Measurements from ENCODE around the gene F2RL1.
"Not testable (repeated sequence)": the region's sequence is repeated elsewhere in the genome, so short reads cannot be mapped to it uniquely, and the experiment has no call there.

Gene F2RL1

DNA sequence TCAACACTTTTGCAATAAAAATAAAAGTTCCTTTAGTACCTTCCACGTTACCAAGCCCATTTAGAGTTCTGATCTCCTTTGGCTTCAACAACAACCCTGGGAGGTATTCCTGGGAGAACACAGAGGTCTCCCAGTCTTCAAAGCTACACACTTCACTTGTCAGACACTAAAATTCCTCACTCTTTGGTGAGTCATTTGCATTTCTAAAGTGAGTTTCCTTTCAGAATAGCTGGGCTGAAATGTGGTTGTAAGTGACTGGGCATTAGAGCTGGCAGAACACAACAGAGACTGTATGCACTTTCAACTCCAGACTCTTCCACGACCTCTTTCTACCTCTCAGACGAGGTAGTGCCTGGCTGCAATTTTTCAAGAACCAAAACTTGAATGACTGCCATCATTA, 11.5 kb upstream of the F2RL1 start:
- no peak for DNase-seq

DNA sequence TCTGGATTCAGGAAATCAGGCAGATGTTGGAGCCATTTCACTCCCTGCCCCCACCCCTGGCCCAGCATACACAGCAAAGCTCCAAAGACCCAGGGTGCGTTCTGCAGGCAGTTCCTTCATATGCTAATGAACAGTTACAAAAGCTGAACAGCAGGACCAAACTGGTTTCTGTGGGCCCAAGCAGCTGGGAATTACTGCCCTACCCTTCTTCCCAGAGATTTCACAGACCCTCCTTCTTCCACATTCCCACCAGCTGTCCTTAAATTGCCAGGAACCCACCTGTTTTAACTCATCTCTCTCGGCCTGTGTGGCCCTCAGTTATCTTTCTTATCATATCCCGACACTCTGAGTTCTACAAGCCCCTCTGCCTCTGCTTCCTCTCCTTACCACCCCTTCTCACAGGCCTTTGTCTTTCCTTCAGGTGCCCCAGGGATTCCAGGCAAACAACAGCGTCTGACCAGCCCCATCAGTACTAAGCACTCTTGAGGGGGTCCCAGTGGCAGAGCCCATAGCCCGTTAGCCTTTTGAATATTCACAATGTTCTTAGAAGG, 10.6 kb upstream of the F2RL1 start:
- DNase-seq = no peak

DNA sequence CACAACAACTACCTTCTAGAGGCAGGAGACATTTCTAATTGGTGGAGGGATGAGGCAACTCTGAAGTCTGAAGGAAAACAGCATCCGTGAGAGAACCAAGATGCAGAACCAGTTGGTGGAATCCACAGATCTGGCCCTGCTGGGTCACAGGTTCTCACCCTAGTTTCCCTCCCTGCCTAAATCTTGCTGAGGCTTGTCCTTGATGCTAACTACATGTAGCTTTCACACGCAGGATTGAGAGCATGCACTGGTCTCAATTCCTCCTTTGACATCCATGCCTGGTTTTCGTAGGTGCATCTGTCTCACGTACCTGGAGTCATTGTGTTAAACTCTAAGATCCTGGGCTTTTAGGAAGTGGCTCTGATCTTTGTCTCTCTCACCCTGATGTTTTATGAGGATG, 9.7 kb upstream of the F2RL1 start:
- DNase-seq = no peak

DNA sequence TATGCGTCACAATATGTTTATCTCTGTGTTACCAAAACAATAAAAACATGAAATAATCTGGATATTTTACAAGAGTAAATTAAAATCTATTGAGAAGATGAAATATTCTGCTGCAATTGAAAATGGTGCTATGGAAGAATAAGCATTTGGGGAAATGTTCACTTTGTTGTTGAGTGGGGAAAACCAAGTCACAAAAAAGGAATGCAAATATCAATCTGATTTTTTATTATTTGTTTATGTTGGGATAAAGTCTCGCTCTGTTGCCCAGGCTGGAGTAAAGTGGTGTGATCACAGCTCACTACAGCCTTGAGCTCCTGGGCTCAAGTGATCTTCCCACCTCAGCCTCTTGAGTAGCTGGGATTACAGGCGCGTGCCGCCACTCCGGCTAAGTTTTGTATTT, 8.6 kb upstream of the F2RL1 start:
- no peak for DNase-seq

DNA sequence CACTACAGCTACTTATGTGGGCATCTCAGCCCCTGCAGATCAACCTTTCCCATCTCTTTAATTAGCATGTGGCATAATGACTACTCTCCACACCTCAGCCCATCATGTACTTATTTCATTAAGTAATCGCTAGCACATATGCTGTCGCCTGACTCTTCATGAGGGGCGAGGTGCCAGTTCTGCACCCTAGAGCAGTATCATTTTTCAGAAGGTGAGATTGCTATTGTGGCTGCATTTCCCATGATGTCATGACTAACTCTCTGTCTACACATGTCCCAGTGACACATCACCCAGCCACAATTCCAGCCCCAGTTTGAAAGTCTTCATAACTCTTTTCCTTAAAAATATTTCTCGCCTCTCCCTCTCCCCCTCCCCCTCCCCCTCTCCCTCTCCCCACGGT, 7.6 kb upstream of the F2RL1 start:
- DNase-seq = no peak

DNA sequence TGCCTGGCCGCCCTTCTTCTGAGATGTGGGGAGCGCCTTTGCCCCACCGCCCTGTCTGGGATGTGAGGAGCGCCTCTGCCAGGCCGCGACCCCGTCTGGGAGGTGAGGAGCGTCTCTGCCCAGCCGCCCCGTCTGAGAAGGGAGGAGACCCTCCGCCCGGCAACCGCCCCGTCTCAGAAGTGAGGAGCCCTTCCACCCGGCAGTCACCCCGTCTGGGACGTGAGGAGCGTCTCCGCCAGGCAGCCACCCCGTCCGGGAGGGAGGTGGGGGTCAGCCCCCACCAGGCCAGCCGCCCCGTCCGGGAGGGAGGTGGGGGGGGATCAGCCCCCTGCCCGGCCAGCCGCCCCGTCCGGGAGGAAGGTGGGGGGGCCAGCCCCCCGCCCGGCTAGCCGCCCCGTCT, 6.6 kb upstream of the F2RL1 start:
- DNase-seq = not testable (repeated sequence)

DNA sequence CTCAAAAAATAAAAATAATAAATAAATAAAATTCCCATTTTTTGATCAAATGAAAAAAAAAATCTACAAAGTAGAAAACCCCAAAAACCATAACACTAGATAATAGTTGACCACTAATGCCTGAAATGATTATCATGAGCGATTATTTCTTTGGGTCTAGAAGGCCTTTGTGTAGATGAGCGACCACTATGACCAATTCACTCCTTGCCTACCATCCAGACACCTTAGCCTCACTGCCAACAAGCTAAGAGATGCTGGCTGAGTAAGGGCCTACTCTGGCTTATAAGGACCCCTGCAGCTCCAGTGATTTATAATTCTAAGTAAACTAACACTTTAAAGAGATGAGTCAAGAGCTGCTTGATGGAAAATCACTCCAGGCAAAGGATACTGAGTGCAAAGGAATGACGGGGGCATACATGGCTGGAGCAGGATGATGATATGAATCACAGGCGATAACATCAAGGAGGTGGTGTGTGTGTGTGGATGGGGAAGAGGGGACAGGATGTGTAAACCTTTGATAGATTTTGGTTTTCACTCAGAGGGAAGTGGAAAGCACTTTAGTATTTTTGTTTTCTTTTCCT, 4.8 kb upstream of the F2RL1 start:
- DNase-seq = no peak

DNA sequence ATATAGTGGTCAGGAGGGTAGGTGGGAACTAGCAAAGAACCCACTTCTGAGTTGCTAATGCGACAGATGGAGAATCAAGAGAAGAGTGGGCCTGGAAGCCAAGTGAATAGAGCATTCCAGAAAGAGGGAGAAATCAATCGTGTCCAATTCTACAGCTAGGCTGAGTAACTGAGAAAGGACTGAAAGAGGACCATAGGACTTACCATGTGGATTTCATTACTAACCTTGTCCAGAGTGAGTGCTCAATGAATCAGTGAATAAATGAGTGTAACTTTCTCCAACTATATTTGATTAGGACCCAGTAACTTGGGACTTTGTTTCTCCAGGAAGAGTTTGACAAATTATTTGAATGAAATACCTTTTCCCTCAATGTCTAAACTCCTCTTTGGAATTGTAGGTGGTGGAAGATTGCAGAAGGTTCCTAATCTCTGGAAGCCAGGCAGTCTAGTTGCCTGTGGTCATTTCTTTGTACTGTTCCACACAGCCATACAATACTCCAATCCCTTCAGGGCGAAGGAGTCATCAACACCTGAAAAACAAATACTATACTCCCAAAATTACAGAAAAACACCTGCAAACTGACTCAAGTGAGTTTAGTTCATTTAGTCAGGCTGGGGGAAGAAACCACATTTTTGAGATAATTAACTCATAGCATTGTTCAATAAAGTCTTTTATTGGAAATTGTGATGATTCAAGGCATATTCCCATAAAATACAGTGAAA, 2.6 kb upstream of the F2RL1 start:
- no peak for DNase-seq

DNA sequence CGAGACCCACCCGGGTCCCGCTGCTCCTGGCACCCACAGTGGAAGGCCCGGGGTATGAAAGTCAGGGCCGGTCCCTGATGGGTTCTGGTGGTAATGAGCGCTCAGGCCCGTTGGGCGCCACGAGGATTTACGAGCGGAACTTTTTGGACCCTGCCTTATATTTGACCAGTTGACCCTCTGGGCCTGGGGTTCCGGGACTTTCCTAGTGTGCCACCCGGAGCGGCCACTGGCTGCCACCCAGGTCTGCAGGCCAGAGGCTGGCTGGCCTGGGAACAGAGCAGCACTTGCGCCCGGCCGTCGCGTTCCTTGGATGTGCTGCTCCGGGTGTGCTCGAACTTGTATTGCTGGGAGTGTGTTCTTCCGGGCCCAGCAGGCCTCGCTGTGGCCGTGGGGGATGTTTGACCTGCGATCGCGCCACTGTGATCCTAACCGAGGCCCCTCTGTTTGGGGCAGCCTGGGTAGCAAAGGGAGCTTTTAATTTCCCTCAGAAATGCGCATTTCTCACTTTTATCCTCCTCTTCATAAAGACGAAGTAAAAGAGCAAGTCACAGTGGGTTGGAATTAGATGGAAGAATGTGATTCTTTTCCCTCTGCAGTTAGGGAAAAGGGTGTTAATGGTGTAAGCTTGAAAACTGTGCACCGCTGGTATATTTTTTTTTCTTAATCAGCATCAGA, 1.2 kb downstream of the F2RL1 start:
- no peak for DNase-seq

DNA sequence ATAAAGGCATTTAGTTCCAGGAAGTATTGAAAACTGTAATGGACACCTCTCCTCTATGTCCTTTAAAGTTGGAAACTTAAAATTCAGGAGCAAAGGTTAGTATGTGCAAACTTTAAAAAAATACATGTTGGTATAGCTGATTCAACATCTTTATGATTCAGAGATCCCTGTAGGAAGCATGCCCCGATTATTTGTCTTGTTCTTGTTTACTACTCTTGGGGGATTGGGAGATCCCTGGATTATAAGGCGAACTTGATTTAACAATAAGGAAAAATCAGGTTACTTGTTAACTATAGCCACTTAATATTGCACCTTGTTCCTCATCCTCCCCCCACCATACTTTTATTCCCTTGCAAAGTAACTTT, 1.7 kb downstream of the F2RL1 start:
- no peak for DNase-seq

DNA sequence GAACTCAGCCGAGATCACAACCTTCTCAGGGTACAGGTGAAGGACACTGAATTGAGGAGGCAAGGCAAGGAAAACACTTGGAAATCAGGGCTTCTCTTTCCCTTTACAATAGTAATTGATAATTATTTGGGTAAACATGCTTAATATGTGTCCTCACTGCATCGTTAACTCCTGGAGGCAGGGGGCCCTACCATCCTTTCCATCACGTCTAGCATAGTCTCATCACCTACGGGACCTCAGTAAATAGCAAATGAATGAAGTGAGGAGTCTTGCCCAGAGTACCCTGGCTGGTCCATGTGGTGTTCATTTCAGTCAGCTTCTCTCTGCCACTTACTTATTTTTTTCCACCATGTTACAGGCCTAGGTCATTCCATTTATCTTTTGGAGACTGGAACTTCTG, 2.3 kb downstream of the F2RL1 start:
- no peak for DNase-seq

DNA sequence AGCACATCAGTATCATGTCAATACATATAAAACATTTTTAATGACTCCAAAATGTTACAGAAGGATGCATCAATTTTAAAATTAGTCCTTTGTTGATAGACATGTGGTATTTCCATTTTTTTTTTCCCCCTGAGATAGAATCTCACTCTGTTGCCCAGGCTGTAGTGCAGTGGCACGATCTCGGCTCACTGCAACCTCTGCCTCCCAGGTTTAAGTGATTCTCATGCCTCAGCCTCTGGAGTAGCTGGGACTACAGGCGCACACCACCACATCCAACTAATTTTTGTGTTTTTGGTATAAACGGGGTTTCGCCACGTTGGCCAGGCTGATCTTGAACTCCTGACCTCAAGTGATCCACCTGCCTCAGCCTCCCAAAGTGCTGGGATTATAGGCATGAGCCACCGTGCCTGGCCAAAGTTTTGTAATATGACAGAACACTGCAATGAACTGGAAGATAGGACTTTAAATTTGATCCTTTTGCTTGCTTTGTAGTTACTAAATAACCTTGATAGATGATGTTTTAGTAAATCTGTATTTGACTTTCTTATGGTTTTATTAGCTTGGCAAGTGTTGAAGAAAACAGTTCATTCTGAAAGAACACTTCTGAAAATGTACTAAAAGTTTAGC, 3.4 kb downstream of the F2RL1 start:
- not testable (repeated sequence) for DNase-seq

DNA sequence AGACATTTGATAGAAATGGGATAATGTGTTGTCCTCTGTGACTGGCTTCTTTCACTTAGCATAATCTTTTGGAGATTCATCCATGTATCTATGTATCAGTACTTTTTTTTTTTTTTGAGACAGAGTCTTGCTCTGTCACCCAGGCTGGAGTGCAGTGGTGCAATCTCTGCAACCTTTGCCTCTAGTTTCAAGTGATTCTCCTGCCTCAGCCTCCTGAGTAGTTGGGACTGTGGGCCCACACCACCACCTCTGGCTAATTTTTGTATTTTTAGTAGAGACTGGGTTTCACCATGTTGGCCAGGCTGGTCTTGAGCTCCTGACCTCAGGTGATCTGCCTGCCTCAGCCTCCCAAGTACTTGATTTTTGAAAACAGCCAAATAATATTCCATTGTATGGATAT, 7.6 kb downstream of the F2RL1 start:
- not testable (repeated sequence) for DNase-seq

DNA sequence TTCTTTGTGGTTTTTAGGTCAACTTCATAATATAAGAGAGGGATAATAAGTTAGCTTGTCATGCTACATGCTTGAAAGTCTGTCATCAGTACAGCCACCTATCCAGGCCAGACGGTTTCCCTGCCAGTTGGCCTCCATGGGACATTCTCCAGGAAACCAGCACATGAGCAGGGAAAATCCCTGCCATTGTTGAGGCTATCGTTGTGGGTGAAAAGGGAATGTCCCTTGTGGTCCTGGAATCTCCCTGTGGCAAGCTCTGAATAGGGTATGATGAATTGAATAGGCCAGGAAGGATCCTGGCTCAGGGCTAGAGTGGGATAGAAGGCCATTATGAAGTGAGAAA, 12.3 kb downstream of the F2RL1 start:
- no peak for DNase-seq

DNA sequence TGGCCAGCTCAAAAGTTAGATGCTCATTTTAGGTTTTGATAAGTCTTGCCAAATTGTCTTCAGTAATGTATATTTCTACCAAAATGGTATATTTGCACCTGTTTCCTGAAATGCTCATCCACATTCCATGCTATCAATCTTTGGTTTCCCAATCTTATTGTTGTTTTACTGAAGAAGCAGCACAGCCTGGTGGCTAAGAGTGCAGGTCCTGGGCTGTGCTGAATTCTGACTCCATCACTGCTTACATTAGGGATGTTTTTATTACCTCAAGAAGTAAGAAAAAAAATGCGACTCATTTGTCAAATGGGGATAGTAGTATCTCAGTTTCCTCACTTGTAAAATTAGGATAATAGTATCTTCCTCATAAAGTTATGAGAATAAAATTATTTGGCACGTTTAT, 17.4 kb downstream of the F2RL1 start:
- DNase-seq = no peak

DNA sequence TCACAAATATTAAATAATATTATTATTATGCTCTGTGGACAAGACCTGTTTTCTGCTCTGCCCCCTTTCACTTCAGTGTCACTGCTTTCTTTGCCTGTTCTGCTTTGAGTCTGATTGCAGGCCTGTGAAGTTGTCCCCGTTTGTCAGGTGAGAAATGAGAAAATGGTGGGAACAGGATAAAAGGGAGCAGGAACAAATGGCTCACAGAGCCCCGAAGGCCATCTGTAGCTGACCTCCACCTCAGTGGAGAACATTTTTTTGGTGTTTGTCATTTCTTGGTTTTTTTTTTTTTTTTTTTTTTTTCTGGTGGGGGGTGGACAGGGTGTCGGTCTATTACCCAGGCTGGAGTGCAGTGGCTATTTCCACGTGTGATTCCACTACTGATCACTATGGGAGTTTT, 17.8 kb downstream of the F2RL1 start:
- DNase-seq = no peak

DNA sequence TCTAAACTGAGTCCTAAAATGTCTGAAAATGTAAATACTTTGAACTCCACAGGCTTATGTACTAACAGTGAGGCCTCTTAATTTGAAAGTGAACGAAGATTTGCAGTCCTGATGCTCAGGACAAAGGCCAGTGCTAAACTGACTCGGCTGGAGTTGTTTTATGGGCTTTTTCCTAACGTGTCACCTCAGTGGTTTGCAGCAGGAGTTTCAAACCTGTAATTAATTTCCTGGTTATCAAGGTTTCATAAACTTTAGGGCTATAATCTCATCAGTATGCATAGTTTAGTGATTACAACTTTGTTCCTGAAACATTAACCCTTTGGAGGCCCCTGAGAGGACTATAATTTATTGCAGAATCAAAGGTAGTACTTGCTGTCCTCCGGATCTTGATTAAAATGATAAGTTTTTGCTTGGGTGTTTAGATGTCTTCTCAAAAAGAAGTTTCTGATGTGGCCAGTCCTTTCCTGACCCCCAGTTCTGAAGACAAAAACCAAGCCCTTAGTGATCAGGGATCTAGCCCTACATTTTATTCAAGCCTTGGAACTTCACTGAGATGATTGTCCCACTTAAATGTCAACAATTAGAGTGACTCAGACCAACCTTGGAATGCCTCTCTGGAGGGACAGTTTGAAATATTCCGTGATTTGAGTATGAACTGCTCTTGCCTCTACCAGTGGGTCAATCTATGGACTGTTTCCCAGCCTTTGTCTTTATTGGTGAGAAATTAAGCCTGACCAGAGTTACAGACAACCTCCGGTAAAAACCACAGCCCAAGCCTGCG, 19.8 kb downstream of the F2RL1 start:
- no peak for DNase-seq

DNA sequence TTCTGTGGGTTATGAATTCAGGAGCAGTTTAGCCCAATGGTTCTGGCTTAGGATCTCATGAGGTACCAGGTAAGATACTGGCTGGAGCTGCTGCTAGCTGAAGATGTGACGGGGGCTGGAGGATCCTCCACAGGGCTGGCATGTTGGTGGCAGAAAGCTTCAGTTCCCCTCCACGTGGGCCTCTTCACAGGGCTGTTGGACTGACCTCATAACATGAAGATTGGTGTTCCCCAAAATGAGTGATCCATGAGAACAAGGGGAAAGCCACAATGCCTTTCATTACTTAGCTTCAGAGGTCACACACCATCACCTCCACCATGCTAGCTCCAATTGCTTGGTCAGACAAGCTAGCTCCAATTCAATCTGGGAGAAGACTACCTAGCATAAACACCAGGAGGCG, 22.5 kb downstream of the F2RL1 start:
- DNase-seq = no peak

DNA sequence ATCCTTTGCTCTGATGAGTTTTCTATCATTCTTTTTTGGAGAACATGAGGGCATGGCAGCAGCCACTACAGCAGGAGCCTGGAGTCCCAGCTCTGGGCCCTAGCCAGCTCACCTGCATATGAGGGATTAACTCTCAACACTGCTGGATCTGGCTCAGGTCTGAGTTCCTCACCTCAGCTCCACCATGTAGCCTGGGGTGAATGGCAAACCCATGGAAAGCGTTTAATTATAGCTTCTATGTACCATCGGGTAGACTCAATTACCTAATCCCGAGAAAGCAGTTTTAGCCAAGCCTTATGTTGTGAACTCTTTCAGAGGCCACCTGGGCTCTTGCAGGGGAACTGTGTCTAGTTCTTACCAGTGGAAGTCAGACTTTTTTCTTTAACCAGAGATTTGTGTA, 27.1 kb downstream of the F2RL1 start:
- DNase-seq = no peak

DNA sequence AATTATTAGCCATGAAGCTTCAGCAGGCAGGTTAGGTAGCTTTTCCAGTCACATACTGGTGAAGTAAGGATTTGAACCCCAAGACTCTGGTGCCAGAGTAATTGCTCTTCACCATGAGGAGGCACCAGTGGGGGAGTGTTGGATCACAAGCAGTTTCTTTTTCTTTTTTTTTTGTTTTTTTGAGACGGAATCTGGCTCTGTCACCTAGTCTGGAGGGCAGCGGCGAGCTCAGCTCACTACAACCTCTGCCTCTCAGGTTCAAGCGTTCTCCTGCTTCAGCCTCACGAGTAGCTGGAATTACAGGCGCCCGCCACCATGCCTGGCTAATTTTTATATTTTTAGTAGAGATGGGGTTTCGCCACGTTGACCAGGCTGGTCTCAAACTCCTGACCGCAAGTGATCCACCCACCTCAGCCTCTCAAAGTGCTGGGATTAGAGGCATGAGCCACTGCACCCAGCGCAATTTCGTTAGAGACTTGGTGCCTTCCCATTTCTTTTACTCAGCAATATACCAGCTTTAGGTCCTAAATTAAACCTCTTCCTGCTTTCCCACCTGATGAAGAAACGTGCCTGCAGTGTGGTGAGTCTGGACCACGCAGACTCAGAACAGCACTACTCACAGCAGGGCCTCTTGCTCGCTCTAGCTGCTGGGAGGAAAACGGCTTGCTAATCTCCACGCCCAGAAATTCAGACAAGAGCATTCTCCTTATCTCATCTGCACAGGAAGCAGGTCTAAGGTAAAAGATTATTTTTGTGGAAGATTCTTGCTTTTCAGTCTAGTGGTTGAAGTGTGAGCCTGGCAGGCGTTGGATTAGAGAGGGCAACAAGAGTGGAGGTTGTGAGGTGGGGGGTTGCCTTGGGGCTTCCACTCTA, 30.8 kb downstream of the F2RL1 start, which contains the start of gene S100Z:
Gene S100Z (plus strand): TSS at position 596 of the 873 bp plus-strand sequence. CDS start 25,346 bp downstream, outside the sequence.
- no peak for DNase-seq

DNA sequence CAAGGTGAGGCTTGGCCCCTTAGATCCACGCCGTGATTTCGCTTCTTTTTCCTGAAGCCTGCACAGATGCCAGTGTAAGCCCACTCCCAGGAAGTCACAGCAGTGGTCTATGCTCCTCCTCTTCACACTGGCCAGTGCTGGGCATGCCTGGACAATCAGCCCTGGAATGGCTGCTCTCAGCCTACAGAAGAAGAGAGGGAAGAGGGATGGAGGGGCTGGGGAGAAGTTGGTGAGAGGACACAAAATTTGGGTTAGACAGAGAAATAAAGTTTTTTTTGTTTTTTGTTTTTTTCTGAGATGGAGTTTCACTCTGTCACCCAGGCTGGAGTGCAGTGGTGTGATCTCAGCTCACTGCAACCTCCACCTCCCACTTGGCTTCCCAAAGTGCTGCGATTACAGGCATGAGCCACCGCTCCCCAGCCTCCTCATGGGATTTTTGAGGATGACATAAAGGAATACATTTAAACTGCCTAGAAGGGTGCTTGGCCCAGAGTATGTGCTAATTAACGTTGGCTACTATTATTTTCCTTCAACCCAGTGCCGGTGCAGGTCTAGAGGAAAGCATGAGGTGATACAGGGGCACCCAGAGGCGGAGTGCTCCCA, 31.8 kb downstream of the F2RL1 start:
- no peak for DNase-seq

Measured in NCI-H748 treated with DMSO at 0.1 percent for 48 hours (cell line).